ENCODE measurements around the gene FAM193A.
"Not testable (repeated sequence)": the region's sequence is repeated elsewhere in the genome, so short reads cannot be mapped to it uniquely, and the experiment has no call there.

FAM193A gene

DNA sequence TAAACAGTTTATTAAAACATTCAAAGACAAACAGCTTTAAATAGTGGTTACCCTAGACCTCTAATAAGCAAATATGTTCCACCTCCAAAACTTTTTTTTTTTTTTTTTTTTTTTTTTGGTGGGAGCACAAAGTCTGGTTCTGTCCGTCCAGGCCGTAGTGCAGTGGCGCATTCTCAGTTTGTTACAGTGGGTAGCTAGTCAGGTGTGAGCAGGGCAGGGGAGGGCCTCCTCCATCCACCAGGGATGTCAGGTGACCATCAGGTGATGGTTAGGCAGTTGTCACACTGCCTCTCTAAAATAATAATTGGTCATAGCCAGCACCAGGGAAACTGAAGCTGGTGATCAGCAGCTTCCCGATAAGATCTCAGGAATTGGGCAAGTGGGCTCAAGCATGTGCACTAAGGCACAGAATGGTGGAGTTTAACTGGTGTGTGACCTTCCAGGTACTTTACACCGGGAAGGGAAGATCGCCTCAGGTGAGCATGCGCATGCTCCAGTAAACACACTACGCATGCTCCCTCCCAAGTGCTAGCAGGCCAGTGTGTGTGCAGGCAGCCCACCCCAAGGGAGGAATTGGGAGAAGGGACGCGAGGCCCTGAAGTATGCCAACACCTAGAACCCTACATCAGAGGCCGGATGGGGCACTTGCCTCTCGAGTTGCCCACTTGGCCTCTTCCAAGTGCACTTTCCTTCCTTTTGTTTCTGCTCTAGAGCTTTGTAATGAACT lies 192.5 kb downstream of the FAM193A start:
- DNase-seq (ENCODE audit: low spot score), result peak; percentile 5

DNA sequence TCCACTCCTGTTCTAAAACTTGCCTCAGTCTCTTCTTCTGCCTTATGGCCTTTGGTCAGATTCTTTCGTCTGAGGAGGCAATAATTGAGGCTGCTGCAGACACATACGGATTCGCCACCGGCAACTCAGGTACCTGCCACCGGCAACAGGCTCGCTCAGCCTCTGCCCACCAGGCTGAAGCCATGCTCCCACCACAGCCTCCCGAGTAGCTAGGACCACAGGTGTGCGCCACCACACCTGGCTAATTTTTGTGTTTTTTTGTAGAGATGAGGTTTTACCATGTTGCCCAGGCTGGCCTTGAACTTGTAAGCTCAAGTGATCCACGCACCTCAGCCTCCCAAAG lies 193.1 kb downstream of the FAM193A start:
- no peak for DNase-seq (ENCODE audit: low spot score)

- DNase-seq (ENCODE audit: low spot score), result peak; percentile 32
Measured at GRCh38 chr4:2731907-2732317, 195.5 kb downstream of the FAM193A start.

- peak; percentile 26 for DNase-seq (ENCODE audit: low spot score)
Measured at GRCh38 chr4:2732526-2732925, 196.1 kb downstream of the FAM193A start.

DNA sequence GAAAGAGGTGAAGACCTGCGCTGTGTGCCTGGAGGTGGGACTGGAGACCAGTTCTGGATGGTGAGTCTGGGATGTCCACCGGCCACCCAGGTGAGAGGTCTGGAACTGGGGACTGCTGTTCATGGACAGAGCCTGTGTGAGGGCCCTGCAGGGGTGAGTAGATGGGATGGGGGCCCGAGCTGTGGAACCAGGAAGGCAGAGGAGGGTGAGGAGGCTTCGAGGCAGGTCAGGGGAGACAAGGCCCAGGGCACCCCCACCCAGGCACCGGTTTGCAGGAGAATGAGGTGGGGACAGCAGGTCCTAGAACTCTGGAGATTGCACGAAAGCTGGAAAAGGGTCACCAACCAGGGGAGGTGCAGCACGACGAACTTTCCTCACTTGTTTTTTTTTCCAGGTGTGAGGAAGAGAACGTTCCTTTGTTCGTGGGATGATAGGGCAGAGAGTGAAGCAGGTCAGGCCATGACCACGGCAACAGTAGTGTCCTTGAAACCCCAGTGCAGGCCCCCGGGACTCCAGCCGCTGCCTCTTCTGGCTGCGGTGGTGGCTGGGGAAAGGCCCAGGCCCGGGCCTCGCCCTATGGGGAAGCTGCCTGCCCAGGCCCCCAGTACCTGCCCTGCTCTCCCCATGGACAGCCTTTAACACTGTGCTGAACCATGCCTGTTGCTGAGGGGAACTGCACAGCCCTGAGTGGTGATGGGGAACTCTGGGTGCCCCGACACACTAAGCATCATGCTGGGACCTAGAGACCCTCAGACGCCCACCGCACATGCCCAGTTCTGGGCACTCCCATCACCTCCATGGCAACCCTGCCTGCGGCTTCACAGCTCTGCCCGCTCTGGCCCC lies 196.8 kb downstream of the FAM193A start:
- peak; percentile 31 for DNase-seq (ENCODE audit: low spot score)

DNA sequence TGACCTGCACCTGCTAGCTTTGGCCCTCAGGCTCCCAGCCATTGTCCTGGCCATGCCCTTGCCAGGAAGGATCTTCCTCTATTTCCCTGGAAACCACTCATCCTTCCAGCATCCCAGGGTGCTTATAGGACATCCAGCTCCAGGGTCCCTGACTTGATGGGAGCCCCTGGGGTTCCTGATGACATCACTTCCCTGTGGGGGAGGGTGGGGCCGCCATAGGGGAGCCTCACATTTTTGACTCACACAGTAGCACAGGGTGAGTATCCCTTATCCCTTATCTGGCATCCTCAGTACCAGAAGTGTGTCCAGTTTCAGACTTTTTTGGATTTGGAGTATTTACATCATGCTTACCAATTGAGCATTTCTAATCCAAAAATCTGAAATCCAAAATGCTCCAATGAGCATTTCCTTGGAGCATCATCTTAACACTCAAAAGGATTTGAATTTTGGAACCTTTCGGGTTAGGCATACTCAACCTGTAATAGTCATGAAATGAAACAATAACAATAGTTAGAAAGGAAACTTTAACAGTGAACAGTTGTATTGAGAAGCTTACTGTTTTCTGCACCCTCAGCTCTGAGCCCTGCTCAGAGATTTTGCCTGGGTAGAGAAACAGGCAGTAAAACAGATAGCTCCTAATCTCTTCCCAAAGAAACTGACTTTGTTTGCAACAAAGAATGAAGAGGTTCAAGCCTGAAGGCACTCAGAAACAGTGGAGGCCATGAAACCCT lies 197.6 kb downstream of the FAM193A start:
- DNase-seq (ENCODE audit: low spot score), result peak; percentile 14

DNA sequence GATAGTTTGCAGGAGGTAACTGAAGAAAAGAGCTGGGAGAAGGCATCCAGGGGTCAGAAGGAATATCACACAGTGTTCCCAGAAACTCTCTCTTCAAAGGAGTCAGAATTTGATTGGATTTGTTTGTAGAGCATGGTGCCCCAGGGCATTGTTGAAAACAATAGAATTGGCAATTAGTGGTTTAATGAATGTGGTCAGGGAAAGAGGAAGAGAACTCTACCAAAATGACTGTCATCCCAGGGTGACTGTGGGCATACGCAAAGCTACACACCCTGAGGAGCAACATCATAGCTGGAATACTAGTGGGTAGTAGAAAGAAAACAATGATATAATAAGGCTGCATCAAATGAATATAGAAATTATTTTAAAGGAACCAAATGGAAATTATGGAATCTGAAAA lies 198.2 kb downstream of the FAM193A start:
- DNase-seq (ENCODE audit: low spot score), result no peak

- DNase-seq (ENCODE audit: low spot score), result no peak
Measured at GRCh38 chr4:2735869-2736268, 199.4 kb downstream of the FAM193A start.

DNA sequence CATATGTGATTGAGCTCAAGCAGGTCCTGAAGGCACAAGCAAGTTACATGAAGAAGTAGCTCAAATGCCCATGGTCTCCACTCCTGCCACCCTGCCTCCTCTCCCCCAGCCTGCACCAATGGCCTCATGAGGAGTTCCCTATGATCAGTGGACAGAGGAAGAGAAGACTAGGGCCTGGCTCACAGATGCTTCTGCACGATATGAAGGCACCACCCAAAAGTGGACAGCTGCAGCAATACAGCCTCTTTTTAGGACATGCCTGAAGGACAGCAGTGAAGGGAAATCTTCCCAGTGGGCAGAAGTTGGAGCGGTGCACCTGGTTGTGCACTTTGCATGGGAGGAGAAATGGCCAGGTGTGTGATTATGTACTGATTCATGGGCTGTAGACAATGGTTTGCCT lies 201.8 kb downstream of the FAM193A start:
- DNase-seq (ENCODE audit: low spot score), result not testable (repeated sequence)

DNA sequence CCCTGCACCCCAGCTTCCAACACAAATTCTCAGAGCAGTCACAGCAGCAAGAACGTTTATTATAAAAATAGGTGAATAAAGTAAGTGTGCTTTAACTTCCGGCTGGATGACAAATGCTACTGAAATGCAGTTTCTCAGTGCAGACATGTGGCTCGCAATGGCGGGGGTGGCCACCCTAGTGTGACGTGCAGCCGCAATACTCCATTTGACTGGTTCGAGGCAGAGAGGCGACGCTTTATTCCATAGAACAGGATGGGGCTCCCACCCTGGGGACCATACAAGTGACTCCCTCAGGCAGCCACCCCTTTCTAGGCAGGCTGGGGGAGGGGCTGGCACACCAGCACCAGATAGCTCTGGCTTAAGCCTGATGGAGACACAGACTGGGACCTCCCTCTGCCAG lies 205.2 kb downstream of the FAM193A start:
- DNase-seq (ENCODE audit: low spot score), result peak; percentile 10

DNA sequence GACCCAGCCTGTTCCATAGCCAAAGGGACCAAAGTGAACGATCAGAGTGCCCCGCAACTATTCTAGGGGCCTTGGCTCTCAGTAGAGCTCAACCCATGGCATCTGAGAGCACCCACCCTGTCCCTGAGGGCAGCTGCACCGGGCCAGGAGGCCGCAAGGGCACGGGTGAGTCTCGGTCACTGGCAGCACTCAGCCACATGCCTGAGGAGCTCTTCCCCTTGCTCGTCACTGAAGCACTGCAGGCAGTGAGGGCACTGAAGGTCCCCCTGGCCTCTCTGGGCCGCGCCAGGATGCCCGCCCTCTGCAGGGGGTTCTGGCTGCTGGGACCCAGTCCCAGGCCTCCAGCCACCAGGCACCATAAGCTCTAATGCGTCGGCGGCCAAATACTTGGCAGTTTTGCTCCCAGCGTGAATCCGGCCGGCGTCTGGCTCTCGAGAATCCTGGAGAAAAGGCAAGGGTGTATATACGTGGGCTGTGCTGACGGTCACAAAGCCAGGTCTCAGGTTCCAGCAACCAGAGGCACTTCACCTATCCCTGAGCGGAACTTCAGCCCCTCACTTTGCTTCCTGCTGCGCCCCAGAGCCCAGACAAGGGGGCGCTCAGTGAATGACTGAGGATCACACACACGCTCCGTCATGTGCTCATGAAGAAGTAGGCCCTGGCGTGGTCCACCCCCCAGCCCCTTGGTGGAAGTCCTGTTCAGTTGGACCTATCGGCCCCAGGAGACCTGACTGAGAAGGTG lies 205.8 kb downstream of the FAM193A start:
- peak; percentile 22 for DNase-seq (ENCODE audit: low spot score)

DNA sequence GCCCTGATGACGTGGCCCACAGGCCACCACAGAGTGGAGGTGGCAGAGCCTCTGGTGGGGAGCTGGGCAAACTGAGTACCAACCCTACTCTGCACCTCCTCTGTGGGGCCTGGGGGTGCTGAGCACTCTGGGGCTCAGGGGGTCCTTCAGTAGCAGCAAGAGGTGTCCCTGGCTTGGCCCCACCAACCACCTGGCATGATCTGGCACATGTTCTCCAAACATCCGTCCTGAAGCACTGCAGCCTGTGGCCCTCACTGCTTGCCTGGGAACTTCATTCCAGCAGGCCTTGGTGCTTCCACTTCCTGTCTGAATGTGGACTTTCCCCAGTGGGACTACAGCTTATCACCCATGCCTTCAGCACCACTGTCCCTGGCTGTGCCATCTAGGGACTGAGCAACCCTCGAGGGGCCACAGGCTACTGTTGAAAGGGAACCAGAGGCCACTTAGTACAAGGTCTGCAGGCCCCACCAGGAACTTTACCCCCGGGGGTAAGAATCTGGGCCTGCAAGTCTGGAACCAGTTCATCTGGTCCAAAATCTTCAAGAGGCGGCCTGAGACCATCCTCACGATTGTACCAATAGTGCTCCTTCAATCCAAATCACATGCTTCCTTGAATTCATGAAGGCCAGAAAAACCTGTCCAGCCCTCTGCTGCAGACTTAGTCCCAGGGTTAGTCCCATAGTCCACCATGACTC lies 206.5 kb downstream of the FAM193A start:
- peak; percentile 17 for DNase-seq (ENCODE audit: low spot score)

DNA sequence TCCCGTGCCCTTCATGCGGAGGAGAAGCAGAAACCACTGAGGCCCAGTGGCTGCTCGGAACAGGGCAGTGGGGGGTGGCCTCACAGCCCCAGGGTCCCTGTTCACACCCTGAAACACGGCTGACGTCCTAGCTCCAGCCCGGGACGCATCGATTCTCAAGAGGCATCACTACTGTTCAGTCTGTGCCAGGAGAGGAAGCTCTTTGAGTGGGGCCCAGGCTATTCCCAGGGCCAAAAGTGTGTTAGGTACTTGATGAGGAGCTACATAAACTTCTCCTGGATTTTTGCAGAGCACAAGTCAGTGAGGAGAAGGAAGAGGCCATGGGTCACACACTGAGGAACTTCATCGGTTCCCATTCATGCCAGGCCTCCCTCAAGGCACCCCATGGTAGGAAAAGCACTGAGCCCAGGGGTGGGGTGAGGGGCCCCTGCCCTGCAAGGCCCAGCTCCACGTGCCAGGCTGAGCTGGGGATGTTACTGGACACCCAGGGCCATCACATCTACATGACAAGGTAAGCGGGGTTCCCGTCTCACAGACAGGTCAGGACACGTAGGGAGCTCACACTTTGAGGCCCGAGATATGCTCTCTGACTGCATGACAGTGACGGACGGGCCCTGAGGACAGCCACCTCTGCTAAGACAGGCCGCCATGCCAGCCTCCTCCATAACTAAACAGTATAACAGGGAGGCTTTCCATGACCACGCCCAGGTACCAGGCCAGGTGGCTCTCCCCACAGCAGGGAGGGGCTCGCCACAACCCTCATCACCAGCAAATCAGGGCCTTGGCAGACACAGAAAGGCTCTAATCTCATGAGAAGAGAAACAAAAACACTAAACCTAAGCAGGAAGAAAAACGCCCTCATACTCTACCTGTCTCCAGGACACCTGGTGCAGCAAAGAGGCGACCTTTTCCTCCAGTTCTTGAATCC lies 207.3 kb downstream of the FAM193A start:
- peak; percentile 26 for DNase-seq (ENCODE audit: low spot score)

DNA sequence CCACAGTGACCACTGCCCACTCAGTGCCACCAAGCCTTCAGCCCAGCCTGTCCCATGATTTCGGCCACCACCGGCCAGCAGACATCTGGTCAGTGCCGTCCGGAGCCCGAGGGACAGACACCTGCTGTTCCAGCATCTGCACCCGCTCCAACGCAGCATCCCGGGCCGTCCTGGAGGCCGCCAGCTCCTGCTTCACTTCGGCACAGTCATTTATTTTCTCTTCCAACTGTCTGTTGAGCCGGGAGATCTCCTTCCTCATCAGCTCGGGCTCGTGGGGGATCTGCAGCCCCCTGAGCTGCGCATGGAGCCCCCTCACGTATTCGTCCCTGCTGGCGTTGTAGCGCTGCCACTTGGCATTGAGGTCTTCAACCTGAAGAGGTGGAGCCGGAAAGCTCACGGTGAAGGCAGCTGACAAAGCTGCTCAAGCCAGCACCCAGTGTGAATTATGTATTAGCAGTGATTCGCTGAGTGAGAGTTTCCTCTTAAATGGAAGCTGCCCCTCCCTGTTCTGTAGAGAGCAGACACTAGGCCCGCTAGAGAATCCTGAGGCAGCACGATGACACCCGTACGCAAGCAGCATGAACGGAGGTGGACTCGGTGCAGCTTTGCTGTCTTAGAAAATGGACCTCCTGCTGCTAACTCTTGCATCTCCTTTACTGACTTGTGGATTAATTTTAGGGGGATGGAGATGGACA lies 208.3 kb downstream of the FAM193A start:
- DNase-seq (ENCODE audit: low spot score), result peak; percentile 15

- DNase-seq (ENCODE audit: low spot score), result peak; percentile 7
Measured at GRCh38 chr4:2745516-2745915, 209.1 kb downstream of the FAM193A start.

DNA sequence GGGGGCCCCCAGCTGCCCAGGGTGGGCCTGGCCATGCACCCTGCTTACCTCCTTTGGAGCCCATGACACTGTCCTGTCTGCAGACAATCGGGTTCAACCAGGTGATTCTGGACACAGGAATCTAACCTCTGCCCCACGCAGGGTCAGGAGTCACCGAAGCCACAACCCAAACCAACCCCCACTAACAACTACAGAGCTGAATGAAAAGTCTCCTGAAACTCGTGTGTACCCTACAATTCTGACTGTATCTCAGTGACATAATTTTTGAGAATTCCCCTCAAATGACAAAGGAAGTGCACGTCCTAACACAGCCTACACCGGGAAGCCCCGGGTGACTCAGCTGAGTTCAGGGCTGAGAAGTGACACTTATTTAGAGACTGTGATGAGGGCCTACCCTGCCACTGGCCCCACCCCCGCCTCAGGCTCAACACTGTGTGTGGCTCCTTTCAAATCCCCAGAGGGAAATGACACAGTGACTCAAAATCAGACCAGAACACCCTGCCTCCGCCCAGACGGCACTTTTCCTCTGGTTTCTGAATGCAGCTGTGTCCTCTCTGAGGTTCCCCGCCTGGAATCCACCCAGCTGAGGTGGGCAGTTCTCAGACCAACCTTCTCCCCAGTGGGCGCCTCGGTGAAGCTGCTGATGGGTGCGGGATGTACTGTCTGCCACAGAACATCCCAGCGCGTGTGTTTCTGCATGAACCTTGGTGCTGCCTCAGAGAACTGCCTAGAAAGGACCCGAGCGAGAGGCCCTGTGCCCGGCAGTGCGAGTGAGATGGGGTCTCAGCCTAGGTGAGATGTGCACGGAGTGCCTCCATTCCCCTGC lies 209.7 kb downstream of the FAM193A start:
- peak; percentile 15 for DNase-seq (ENCODE audit: low spot score)

GRCh38 chr4:2746891-2747695 lies 210.6 kb downstream of the FAM193A start:
- peak; percentile 15 for DNase-seq (ENCODE audit: low spot score)
